HepG2 (cell line): Measurements from ENCODE around the gene DYNC1LI2. TPM values are rescaled to one million over a fixed set of nuclear protein-coding genes. Genes with fewer than 3 reads are reported as not detected.

ENCODE experiments used
- BCL6 ChIP-seq: IDR thresholded peaks from 2 replicates; pipeline ENCODE4 v1.6.1; 2016; ENCODE audit warnings: missing genetic modification reagents, missing compliant biosample characterization
- GPN1 ChIP-seq: sonication (generic); formaldehyde crosslinking; IDR thresholded peaks from 2 replicates; pipeline ENCODE4 v1.5.1; 2020; ENCODE audit warnings: missing genetic modification reagents, borderline replicate concordance
- HDAC1 ChIP-seq: sonication (generic); formaldehyde crosslinking; IDR thresholded peaks from 2 replicates; pipeline ENCODE4 v1.5.1; 2020; ENCODE audit warnings: mild to moderate bottlenecking, missing genetic modification reagents
- KMT2B ChIP-seq: IDR thresholded peaks from 2 replicates; pipeline ENCODE4 v1.6.1; 2016; ENCODE audit warnings: missing genetic modification reagents, missing compliant biosample characterization
- MYPOP ChIP-seq: sonication (generic); formaldehyde crosslinking; IDR thresholded peaks from 2 replicates; pipeline ENCODE4 v1.8.1; 2023; ENCODE audit warnings: mild to moderate bottlenecking, moderate library complexity, missing genetic modification reagents
- NR3C1 ChIP-seq: sonication (generic); formaldehyde crosslinking; IDR thresholded peaks from 2 replicates; pipeline ENCODE4 v1.4.0; 2020; ENCODE audit warnings: missing genetic modification reagents
- PCBP1 ChIP-seq: fragments of 200-400 bp; formaldehyde crosslinking; IDR thresholded peaks from 2 replicates; pipeline ENCODE4 v1.6.1; 2017; ENCODE audit warnings: mild to moderate bottlenecking, low read depth, low read length, borderline replicate concordance
- PHF5A ChIP-seq: IDR thresholded peaks from one replicate; pipeline ENCODE4 v1.6.1; 2018; ENCODE audit warnings: low read depth, missing genetic modification reagents; ENCODE audit not compliant: unreplicated experiment
- PPARG ChIP-seq: conservative IDR thresholded peaks from 2 replicates; pipeline ENCODE4 v1.6.1; 2016; ENCODE audit warnings: missing biosample characterization, missing genetic modification reagents
- ZHX2 ChIP-seq, 2 experiments: sonication (generic) in 1 of 2; formaldehyde crosslinking in 1 of 2; IDR thresholded peaks; 2 replicates each; pipeline versions ENCODE4 v1.6.1 to v1.9.0; 2014 to 2022; ENCODE audit warnings: antibody characterized with exemption in 1 of 2, borderline replicate concordance in 1 of 2, inconsistent platforms in 1 of 2, low read depth in 1 of 2, missing genetic modification reagents in 1 of 2
- ZNF274 ChIP-seq: sonication (generic); formaldehyde crosslinking; IDR thresholded peaks from 2 replicates; pipeline ENCODE4 v1.5.1; 2020; ENCODE audit warnings: mild to moderate bottlenecking, missing genetic modification reagents
- ZNF569 ChIP-seq: sonication (generic); formaldehyde crosslinking; IDR thresholded peaks from 2 replicates; pipeline ENCODE4 v1.5.0; 2020; ENCODE audit warnings: mild to moderate bottlenecking, missing genetic modification reagents, moderate library complexity, borderline replicate concordance
- ZNF674 ChIP-seq: sonication (generic); formaldehyde crosslinking; IDR thresholded peaks from 2 replicates; pipeline ENCODE4 v1.5.0; 2020; ENCODE audit warnings: low read depth, mild to moderate bottlenecking, missing genetic modification reagents
- ZNF740 ChIP-seq: sonication (generic); formaldehyde crosslinking; IDR thresholded peaks from 2 replicates; pipeline ENCODE4 v1.4.0; 2020; ENCODE audit warnings: missing genetic modification reagents
- ZNF761 ChIP-seq: sonication (generic); formaldehyde crosslinking; conservative IDR thresholded peaks from 2 replicates; pipeline ENCODE4 v1.4.0; 2020; ENCODE audit warnings: mild to moderate bottlenecking, missing genetic modification reagents
- polyA plus RNA-seq, 8 experiments: library from polyadenylated mRNA; depleted of rRNA in 3 of 8; stranded (reverse) in 7 of 8; unstranded in 1 of 8; fragments of >200 nt; fragmentation: Illumina TruSeq in 4 of 8; extraction: Trizol in 4 of 8; gene quantifications; 2 replicates each; pipeline versions ENCODE4 v1.2.1 to v1.2.3, GENCODE V29; 2011 to 2016; ENCODE audit warnings: low read depth in 4 of 8, missing spikeins in 1 of 8, mixed read lengths in 1 of 8; ENCODE audit not compliant: insufficient read depth in 1 of 8
- total RNA-seq, 5 experiments: library from RNA; depleted of rRNA; stranded (reverse); fragments of >200 nt; fragmentation: Illumina TruSeq; extraction: Trizol; gene quantifications; 2 replicates each; pipeline ENCODE4 v1.2.3, GENCODE V29; 2016; ENCODE audit warnings: low read depth in 1 of 5
- TF ChIP-seq, protein P1 (sequence below): sonication (generic); formaldehyde crosslinking; IDR thresholded peaks from 2 replicates; pipeline ENCODE4 v1.5.1; 2020; ENCODE audit warnings: mild to moderate bottlenecking, missing genetic modification reagents, moderate library complexity
- TF ChIP-seq, protein P2 (sequence below): sonication (generic); formaldehyde crosslinking; IDR thresholded peaks from 2 replicates; pipeline ENCODE4 v1.4.0; 2020; ENCODE audit warnings: missing genetic modification reagents

Gene DYNC1LI2
- total and polyA plus RNA-seq, 2 of the 13 experiments (the other 11 are each of a cell fraction or from before 2014, with no cell fraction given) = 65.5 to 135 TPM

DNA sequence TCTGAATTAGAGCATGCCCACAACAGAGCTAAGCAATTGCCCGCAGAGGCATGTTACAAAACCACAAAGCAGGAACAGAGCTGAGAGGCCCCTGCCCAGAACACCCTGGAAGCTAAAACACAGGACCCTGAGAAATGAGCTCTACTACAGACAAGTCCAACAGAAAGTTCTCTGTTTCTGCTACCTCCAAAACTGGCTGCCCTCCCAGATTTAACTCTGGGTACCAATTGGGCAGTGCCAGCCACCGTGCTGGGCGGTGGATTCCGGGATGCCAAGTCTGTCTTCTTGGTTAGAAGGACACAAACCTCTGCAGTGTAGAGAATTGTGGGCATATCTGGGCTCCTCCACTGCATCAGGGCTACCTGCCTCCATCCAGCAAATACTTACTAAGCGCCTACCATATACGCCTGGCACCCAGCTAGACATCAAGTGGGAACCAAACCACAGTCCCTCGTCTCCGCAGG, 55.9 kb downstream of the DYNC1LI2 start (continued):
- TF ChIP-seq ZHX2 (IDR thresholded peaks at IDR 0.05; ENCODE audit: low read depth) (no peak), ZHX2 (CRISPR knock-in tag; IDR thresholded peaks at IDR 0.05; ENCODE audit: borderline replicate concordance) (no peak), HDAC1 (CRISPR knock-in tag) (no peak), ZNF569 (CRISPR knock-in tag) (no peak), GPN1 (no peak), ZNF761 (no peak), PPARG (no peak), NR3C1 (no peak), PHF5A (CRISPR knock-in tag) (no peak), BCL6 (CRISPR knock-in tag) (no peak), MYPOP (CRISPR knock-in tag) (no peak), ZNF274 (CRISPR knock-in tag) (0 out of 2 replicates have a peak, but pooled peaks have one; percentile 2), ZNF674 (CRISPR knock-in tag) (0 out of 2 replicates have a peak, but pooled peaks have one; percentile 21), KMT2B (CRISPR knock-in tag) (no peak), PCBP1 (no peak), ZNF740 (no peak)
- TF ChIP-seq, protein P1, sequence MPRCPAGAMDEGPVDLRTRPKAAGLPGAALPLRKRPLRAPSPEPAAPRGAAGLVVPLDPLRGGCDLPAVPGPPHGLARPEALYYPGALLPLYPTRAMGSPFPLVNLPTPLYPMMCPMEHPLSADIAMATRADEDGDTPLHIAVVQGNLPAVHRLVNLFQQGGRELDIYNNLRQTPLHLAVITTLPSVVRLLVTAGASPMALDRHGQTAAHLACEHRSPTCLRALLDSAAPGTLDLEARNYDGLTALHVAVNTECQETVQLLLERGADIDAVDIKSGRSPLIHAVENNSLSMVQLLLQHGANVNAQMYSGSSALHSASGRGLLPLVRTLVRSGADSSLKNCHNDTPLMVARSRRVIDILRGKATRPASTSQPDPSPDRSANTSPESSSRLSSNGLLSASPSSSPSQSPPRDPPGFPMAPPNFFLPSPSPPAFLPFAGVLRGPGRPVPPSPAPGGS (CRISPR knock-in tag) = 0 out of 2 replicates have a peak, but pooled peaks have one; percentile 14
- TF ChIP-seq, protein P2, sequence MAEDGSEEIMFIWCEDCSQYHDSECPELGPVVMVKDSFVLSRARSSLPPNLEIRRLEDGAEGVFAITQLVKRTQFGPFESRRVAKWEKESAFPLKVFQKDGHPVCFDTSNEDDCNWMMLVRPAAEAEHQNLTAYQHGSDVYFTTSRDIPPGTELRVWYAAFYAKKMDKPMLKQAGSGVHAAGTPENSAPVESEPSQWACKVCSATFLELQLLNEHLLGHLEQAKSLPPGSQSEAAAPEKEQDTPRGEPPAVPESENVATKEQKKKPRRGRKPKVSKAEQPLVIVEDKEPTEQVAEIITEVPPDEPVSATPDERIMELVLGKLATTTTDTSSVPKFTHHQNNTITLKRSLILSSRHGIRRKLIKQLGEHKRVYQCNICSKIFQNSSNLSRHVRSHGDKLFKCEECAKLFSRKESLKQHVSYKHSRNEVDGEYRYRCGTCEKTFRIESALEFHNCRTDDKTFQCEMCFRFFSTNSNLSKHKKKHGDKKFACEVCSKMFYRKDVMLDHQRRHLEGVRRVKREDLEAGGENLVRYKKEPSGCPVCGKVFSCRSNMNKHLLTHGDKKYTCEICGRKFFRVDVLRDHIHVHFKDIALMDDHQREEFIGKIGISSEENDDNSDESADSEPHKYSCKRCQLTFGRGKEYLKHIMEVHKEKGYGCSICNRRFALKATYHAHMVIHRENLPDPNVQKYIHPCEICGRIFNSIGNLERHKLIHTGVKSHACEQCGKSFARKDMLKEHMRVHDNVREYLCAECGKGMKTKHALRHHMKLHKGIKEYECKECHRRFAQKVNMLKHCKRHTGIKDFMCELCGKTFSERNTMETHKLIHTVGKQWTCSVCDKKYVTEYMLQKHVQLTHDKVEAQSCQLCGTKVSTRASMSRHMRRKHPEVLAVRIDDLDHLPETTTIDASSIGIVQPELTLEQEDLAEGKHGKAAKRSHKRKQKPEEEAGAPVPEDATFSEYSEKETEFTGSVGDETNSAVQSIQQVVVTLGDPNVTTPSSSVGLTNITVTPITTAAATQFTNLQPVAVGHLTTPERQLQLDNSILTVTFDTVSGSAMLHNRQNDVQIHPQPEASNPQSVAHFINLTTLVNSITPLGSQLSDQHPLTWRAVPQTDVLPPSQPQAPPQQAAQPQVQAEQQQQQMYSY = no peak
